ENCODE measurements around the gene IFI27L1. TPM values are rescaled to one million over a fixed set of nuclear protein-coding genes. Genes with fewer than 3 reads are reported as not detected.
"Not testable (repeated sequence)": the region's sequence is repeated elsewhere in the genome, so short reads cannot be mapped to it uniquely, and the experiment has no call there.

The IFI27L1 gene
- total RNA-seq, 1 donor from 2014 or later, result 13.9 TPM

GRCh38 chr14:94048691-94049624 lies 32.2 kb upstream of the IFI27L1 start:
- DNase-seq (ENCODE audit: low read depth, low spot score), result no peak

DNA sequence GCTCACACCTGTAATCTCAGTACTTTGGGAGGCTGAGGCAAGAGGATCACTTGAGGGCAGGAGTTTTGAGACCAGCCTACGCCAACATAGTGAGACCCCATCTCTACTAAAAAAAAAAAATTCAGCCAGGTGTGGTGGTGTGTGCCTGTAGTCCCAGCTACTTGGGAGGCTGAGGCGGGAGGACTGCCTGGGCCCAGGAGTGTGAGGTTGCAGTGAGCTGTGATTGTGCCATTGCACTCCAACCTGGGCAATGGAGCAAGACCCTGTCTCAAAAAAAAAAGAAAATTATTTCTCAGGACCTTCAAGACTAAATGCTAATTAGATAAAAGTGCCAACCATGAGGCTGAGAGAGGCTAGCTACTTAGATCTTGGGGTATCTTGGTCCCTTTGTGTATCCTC lies 31.5 kb upstream of the IFI27L1 start:
- no peak for DNase-seq (ENCODE audit: low read depth, low spot score)

DNA sequence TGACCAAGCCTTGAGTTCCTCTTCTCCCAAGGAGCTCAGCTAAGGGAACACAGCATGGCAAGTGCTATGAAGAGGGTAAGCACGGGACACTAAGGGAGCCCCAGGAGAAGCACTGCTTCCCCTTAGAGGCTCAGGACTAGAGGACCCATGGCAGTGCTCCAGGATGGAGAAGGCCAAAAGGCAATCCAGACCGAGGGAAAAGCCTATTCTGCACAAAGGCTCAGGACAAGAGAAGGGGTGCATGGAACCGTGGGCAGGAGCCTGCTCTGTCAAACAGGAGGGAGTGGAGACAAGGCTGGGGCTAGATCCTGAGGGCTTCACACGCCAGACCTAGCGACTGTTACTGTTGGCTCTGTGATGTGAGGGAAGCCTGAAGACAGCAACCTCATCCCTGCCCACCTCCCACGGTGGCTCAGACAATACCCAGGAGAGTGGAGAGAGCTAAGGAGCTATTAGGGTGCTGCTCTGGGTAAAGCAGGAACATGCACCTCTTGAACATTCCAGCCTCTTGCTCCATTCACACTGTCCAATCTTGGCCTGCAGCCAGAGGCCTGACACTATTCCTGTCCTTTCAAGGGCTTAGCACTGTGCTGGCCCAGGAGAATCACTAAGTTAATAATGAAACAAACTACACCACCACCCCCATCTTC lies 30.8 kb upstream of the IFI27L1 start:
- no peak for DNase-seq (ENCODE audit: low read depth, low spot score)

DNA sequence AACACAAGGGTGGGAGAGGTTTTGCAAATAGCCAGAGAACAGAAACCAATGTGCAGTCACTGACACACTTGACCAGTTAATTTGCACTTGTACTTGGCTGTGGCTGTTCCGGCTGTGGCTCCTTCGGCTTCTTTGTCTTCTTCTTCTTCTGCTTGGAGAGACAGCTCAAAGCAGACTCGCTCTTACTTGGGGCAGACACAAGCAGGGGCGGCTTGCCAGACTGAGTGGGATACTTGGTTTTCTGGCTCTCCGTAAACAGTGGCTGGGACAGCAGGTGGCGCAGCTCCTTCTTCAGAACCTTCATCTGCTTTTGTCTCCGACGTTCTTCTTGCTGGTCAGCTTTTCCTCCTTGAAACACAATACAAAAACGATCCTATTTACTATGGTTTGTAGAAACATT lies 30.0 kb upstream of the IFI27L1 start:
- DNase-seq (ENCODE audit: low read depth, low spot score), result no peak

DNA sequence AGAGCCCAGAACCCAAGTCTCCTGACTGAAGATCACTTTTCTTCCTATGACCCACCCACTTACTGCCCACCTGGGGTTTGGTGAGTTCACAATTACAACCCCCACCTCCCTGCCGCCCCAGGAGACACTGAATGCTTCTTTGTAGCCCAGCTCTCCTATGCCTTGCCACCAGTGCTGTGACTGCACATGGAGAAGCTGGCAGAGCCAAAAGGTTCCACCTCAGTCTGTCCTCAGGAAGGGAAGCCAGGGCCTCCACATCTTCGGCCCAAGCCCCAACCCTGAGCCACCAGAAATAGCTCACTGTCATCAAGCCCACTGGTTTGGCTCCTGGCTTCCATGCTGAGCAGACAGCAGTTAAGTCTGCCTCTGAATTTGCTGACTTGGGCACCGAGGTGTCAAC lies 29.3 kb upstream of the IFI27L1 start:
- no peak for DNase-seq (ENCODE audit: low read depth, low spot score)

- no peak for DNase-seq (ENCODE audit: low read depth, low spot score)
Observed at GRCh38 chr14:94052199-94052598, 28.9 kb upstream of the IFI27L1 start.

- no peak for DNase-seq (ENCODE audit: low read depth, low spot score)
Observed at GRCh38 chr14:94052662-94053061, 28.4 kb upstream of the IFI27L1 start.

- DNase-seq (ENCODE audit: low read depth, low spot score), result no peak
Observed at GRCh38 chr14:94054401-94054800, 26.7 kb upstream of the IFI27L1 start.

DNA sequence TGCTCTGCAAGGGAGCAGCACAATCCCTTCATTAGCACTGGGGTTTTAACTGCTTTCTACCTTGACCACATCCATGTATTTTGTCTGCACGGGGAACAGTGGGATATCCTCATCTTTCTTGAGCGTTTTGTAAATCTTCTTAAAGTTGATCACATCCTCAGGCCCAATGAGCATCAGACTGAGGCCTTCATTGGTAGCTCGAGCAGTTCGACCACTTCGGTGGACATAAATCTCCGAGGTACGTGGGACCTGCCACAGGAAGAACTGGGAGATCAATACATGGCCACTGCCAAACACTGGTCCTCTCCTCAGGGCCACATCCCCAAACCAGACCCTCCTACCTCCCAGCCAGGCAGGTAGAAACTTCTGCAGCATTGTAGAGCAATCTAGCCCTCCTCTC lies 26.2 kb upstream of the IFI27L1 start:
- no peak for DNase-seq (ENCODE audit: low read depth, low spot score)

GRCh38 chr14:94056579-94057308 lies 24.4 kb upstream of the IFI27L1 start:
- no peak for DNase-seq (ENCODE audit: low read depth, low spot score)

- no peak for DNase-seq (ENCODE audit: low read depth, low spot score)
Observed at GRCh38 chr14:94058128-94058673, 22.9 kb upstream of the IFI27L1 start.

GRCh38 chr14:94058674-94059138 lies 22.4 kb upstream of the IFI27L1 start:
- no peak for DNase-seq (ENCODE audit: low read depth, low spot score)

DNA sequence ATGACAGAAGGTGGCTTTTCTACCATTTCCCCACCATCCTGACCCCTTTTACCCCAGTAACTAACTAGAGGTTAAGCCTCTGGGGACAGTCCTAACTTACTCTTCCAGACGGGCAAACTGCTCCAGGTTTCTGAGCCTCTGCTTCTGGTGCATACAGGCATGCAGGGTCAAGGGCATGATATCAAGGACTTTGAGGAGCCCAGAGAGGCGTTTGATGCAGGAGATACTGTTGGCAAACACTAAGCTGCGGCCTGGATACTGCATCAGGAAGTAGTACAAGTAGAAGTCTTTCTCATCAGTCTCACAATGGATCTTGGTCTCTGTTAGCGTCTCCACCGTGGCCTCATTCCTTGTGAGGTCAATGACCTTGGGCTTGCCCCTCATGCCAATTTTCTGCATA lies 21.1 kb upstream of the IFI27L1 start:
- DNase-seq (ENCODE audit: low read depth, low spot score), result no peak

DNA sequence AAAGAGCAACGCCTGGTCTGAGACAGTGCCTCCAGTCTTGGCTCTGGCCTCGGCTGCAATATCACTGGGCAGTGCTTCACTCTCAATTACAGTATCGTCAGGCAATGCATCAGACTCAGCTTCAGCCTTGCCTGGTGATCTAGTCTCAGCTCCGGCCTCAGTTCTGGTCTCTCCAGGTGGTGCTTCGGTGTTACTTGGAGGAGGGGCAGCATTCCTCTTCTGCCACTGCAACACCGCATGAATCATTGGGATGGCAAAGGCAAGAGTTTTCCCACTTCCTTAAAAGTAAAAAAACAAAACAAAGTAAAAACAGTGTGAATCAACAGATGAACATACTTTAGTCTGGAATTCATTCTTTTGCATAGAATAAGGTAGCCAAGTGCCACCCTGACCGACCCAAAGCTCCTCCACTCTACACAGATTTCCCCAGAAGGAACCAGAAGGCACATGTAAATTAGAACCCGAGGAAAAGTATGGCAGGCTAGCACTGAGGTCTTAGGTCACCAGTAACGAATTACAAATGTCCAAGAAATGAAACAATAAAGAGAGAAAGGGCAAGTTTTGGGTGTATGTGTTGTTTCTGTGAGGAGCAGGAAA lies 18.7 kb upstream of the IFI27L1 start:
- DNase-seq (ENCODE audit: low read depth, low spot score), result no peak

- no peak for DNase-seq (ENCODE audit: low read depth, low spot score)
Observed at GRCh38 chr14:94066089-94066676, 14.9 kb upstream of the IFI27L1 start.

DNA sequence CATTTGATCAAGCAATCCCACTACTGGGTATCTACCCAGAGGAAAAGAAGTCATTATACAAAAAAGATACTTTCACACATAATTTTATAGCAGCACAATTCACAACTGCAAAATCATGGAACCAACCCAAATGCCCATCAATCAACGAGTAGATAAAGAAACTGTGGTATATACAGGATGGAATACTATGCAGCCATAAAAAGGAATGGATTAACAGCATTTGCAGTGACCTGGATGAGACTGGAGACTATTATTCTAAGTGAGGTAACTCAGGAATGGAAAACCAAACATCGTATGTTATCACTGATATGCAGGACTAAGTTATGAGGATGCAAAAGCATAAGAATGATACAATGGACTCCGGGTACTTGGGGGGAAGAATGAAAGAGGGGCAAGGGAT lies 9.0 kb upstream of the IFI27L1 start:
- DNase-seq (ENCODE audit: low read depth, low spot score), result not testable (repeated sequence)

GRCh38 chr14:94074534-94074933 lies 6.6 kb upstream of the IFI27L1 start:
- DNase-seq (ENCODE audit: low read depth, low spot score), result no peak

DNA sequence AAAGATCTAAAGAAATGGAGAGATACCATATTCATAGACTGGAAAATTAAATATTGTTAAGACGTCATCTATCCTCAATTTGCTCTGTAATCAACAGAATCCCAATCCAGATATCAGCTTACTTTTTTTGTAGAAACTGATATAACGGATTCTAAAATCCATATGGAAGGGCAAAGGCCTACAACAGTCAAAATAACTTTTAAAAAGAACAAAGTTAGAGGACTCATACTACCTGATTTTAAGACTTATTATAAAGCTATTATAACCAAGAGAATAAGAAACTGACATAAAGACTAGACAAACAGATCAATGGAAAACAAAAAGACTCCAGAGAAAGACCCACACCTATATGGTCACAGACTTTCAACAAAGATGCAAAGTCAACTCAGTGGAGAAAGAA lies 6.1 kb upstream of the IFI27L1 start:
- DNase-seq (ENCODE audit: low read depth, low spot score), result no peak

- DNase-seq (ENCODE audit: low read depth, low spot score), result no peak
Observed at GRCh38 chr14:94077111-94077821, 3.8 kb upstream of the IFI27L1 start.

DNA sequence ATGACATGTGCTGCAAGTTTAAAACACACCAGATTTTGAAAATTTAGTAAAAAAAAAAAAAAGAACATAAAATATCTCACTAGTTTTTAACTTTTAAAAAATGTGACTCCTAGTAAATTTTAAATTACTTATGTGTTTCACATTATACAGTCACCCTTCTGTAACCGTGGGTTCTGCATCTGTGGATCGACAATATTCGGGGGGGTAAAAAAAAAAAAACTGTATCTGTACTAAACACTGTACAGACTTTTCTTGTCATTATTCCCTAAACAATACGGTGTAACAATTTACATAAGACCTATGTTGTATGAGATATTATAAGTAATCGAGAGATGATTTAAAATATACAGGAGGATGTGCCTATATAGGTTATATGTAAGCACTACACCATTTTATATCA lies 3.3 kb upstream of the IFI27L1 start:
- DNase-seq (ENCODE audit: low read depth, low spot score), result no peak
